Ishikawa (cell line): ENCODE data around the gene LSAMP.

Experiments
- CEBPB ChIP-seq: IDR thresholded peaks from 2 replicates; pipeline ENCODE4 v1.6.1; 2012
- CREB1 ChIP-seq: IDR thresholded peaks from 2 replicates; pipeline ENCODE4 v1.6.1; 2012; ENCODE audit warnings: low read depth
- EGR1 ChIP-seq: IDR thresholded peaks from 2 replicates; pipeline ENCODE4 v1.6.1; 2012
- EP300 ChIP-seq: IDR thresholded peaks from 2 replicates; pipeline ENCODE4 v1.6.1; 2012; ENCODE audit warnings: borderline replicate concordance
- FOXM1 ChIP-seq: IDR thresholded peaks from 2 replicates; pipeline ENCODE4 v1.6.1; 2012; ENCODE audit warnings: low read depth, borderline replicate concordance
- MAX ChIP-seq: IDR thresholded peaks from 2 replicates; pipeline ENCODE4 v1.6.1; 2012
- NFIC ChIP-seq: IDR thresholded peaks from 2 replicates; pipeline ENCODE4 v1.6.1; 2012
- RAD21 ChIP-seq: IDR thresholded peaks from 2 replicates; pipeline ENCODE4 v1.6.1; 2012; ENCODE audit warnings: low read depth
- REST ChIP-seq: IDR thresholded peaks from 2 replicates; pipeline ENCODE4 v1.6.1; 2012; ENCODE audit warnings: low read depth, mild to moderate bottlenecking
- TAF1 ChIP-seq: IDR thresholded peaks from 2 replicates; pipeline ENCODE4 v1.6.1; 2012; ENCODE audit warnings: low read depth, mild to moderate bottlenecking
- TCF12 ChIP-seq: IDR thresholded peaks from 2 replicates; pipeline ENCODE4 v1.6.1; 2012; ENCODE audit warnings: low read depth
- TEAD4 ChIP-seq: IDR thresholded peaks from 2 replicates; pipeline ENCODE4 v1.6.1; 2012
- YY1 ChIP-seq: IDR thresholded peaks from 2 replicates; pipeline ENCODE4 v1.6.1; 2012; ENCODE audit warnings: low read depth
- ZBTB7A ChIP-seq: IDR thresholded peaks from 2 replicates; pipeline ENCODE4 v1.6.1; 2012; ENCODE audit warnings: low read depth
- TF ChIP-seq, protein P1 (sequence below): IDR thresholded peaks from 2 replicates; pipeline ENCODE4 v1.6.1; 2012

LSAMP gene

DNA sequence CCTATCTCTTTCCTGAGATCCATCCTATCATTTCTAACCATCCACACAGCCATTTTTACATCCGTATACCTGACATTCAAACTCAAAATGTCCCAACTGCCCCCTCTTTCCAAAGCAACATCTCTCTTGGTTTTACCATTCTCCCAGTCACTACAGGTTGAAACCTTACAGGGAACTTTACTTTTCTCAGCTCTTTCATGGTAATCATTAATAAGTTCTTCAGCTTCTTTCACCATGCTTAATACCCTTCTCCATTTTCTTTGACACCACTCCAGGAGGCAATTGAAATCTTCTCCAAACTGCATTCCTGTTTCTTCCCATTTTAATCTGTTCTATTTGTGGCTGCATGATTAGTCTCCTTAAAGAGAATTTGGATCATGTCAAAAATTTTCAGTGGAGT, 469.5 kb downstream of the LSAMP start:
- TF ChIP-seq CREB1 (no peak), EGR1 (no peak), NFIC (no peak), FOXM1 (no peak), TEAD4 (no peak), RAD21 (no peak), ZBTB7A (no peak), TAF1 (no peak)
- TF ChIP-seq, protein P1, sequence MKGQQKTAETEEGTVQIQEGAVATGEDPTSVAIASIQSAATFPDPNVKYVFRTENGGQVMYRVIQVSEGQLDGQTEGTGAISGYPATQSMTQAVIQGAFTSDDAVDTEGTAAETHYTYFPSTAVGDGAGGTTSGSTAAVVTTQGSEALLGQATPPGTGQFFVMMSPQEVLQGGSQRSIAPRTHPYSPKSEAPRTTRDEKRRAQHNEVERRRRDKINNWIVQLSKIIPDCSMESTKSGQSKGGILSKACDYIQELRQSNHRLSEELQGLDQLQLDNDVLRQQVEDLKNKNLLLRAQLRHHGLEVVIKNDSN: no peak

GRCh38 chr3:115975353-115975752, 469.9 kb downstream of the LSAMP start:
- TF ChIP-seq RAD21: no peak
- TF ChIP-seq, protein P1: no peak
- TF ChIP-seq NFIC: no peak
- TF ChIP-seq CREB1: no peak
- TF ChIP-seq FOXM1: no peak
- no peak for TF ChIP-seq TAF1
- TF ChIP-seq EGR1: no peak
- TF ChIP-seq TEAD4: no peak
- TF ChIP-seq YY1: no peak
- no peak for TF ChIP-seq CEBPB
- TF ChIP-seq MAX: no peak
- no peak for TF ChIP-seq REST
- TF ChIP-seq ZBTB7A: no peak
- TF ChIP-seq TCF12: no peak
- TF ChIP-seq EP300: no peak

- TF ChIP-seq FOXM1 (no peak), MAX (no peak), RAD21 (no peak), YY1 (no peak), ZBTB7A (no peak), TAF1 (no peak), EGR1 (no peak), EP300 (no peak), CEBPB (no peak), REST (no peak), CREB1 (no peak), TCF12 (no peak), TEAD4 (no peak), NFIC (no peak)
- TF ChIP-seq, protein P1: no peak
Observed at GRCh38 chr3:115974940-115975339, 470.3 kb downstream of the LSAMP start.

DNA sequence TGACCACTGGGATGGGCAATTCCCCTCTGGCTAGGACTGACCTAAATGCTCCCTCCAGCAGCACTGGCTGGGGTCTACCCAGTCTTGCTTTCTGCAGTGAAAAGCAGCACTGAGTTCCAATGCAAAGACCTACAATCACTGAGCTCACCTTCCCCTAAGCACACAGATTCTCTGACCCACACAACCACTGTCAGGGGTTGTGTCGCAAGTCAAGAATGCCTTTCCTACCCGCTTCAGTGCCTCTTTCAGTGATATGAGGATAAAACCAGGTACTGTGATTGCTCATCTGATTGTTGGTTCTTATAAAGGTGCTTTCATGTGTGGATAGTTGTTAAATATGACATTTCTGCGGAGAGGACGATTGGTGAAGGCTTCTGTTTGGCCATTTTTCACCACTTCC, 476.4 kb downstream of the LSAMP start:
- TF ChIP-seq CEBPB (no peak), TCF12 (no peak), EP300 (no peak), RAD21 (no peak), CREB1 (no peak), EGR1 (no peak), YY1 (no peak), TEAD4 (no peak), MAX (no peak), REST (no peak), FOXM1 (no peak), NFIC (no peak), ZBTB7A (no peak)
- TF ChIP-seq, protein P1: no peak
